PC-9 (cell line): ENCODE data around the gene STK24.

Experiments
- CTCF ChIP-seq: fragments of 200-600 bp; sonication (generic); conservative IDR thresholded peaks from 2 replicates; pipeline ENCODE4 v1.6.1; 2017; ENCODE audit warnings: mixed run types, antibody characterized with exemption, mild to moderate bottlenecking, moderate library complexity
- EZH2 ChIP-seq: fragments of 200-600 bp; sonication (generic); IDR thresholded peaks from 2 replicates; pipeline ENCODE4 v1.8.0; 2017; ENCODE audit warnings: antibody characterized with exemption, low read depth

GRCh38 chr13:98450539-98451111 lies 126.3 kb downstream of the STK24 start:
- TF ChIP-seq EZH2: no peak
- TF ChIP-seq CTCF: no peak
